BE2C (cell line): ENCODE data around the gene XAB2.

Source experiments
- DNase-seq: peaks from one replicate; pipeline ENCODE4 v3.0.0-alpha.2; 2020
- H3K27me3 ChIP-seq: fragments of 250-450 bp; sonication (Bioruptor Pico); 2 replicates; pipeline ENCODE4 v1.5.1; 2020; ENCODE audit warnings: mild to moderate bottlenecking
- H3K36me3 ChIP-seq: fragments of 250-450 bp; sonication (Bioruptor Pico); 2 replicates; pipeline ENCODE4 v1.5.1; 2020; ENCODE audit warnings: mild to moderate bottlenecking
- H3K4me1 ChIP-seq: fragments of 250-450 bp; sonication (Bioruptor Pico); 2 replicates; pipeline ENCODE4 v1.5.1; 2020
- H3K4me3 ChIP-seq: 2 replicates; pipeline ENCODE4 v1.5.1; 2011; ENCODE audit warnings: low read depth, low read length
- H3K9me3 ChIP-seq: fragments of 250-450 bp; sonication (Bioruptor Pico); 2 replicates; pipeline ENCODE4 v1.5.1; 2020
- CTCF ChIP-seq: IDR thresholded peaks from 2 replicates; pipeline ENCODE4 v1.5.1; 2012; ENCODE audit warnings: mild to moderate bottlenecking, low read depth, low read length

The XAB2 gene

GRCh38 chr19:7623725-7624603, 5.4 kb downstream of the XAB2 start:
- DNase-seq = no peak
- no peak overlapping the region for H3K4me3 ChIP-seq
- peaks cover 16% of the 10 kb centered on the region for H3K4me1 ChIP-seq
- peaks cover 60% of the 10 kb centered on the region for H3K36me3 ChIP-seq
- no peaks in the 10 kb centered on the region for H3K27me3 ChIP-seq
- H3K9me3 ChIP-seq = no peaks in the 10 kb centered on the region
- TF ChIP-seq CTCF = no peak

DNA sequence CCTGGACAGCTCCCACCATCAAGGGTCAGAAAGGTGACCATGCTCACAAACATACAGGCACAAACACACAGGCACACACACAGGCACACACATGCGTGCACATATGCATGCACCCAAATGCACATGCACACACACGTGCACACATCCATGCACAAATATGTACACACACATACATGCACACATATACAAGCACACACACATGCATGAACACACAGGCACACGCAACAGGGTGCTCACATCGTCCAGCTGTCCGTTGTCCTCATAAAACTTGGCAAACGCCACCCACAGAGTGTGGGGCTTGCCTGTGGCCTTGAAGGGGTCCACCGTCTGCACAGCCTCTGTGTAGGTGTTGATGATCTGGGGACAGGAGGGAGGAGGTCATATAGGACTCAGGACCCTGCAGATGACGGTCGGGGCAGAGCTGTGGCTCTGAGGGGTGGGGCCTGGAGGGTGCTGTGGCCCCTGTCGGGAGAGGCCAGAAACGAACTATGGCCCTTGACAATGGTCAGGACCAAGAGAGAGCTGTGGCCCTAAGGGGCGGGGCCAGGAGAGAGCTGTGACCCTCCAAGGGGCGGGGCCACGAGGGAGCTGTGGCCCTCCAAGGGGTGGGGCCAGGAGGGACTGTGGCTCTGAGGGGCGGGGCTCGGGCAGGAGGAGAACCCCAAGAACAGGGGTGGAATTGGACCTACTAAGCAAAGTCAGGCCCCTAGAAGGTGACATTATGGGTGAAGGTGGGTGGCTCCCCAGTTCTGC, 6.2 kb downstream of the XAB2 start:
- no peak for DNase-seq
- no peak for TF ChIP-seq CTCF
- Histone ChIP-seq H3K4me1 (peaks cover 19% of the 10 kb centered on the region), H3K36me3 (peaks cover 60% of the 10 kb centered on the region), H3K4me3 (no peak overlapping the region), H3K9me3 (no peaks in the 10 kb centered on the region), H3K27me3 (no peaks in the 10 kb centered on the region)

DNA sequence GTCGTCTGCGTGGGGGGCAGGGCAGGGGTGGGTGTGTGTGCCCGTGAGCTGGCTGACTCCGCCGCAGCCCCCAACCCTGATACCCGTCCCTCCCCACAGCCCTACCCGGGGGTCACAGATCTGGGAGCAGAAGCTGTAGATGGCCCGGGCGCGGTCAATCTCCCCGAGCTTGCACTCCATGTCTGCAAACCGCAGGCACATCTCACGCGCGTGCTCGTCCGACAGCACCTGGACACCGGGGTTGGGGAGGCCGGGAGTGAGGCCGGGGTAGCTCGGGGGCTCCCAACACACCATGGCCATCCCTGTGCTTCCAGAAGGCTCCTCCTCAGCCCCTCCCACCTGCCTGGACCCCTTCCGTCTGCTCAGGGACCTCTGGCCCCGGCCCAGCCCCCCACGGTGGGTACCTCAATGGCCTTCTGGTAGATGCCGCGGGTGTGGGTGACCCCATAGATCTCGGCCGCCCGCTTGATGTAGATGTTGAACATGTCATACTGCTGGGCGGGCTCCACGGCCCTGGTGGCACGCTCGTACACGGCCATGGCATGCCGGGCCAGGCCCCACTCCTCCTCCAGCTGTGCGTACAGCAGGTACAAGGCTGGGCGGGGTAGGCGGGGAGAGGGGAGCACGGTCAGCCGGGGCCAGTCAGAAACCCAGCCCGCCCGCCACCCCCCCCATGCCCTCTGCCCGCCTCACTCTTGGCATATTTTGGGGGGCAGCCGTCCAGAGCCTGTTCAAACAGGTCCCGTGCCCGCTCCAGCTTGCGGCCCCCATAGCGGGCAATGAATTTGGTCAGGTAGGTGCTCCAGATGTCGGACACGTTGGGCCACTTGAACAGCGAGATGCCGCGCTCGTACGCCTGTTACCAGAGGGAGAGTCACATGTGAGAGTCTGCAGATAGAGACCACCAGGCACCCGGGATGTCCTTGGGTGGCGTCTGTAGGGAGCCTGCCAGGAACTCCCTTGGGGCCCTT, 8.6 kb downstream of the XAB2 start:
- Histone ChIP-seq H3K4me3 (no peak overlapping the region), H3K36me3 (peaks cover 60% of the 10 kb centered on the region), H3K4me1 (peaks cover 30% of the 10 kb centered on the region), H3K9me3 (no peaks in the 10 kb centered on the region), H3K27me3 (no peaks in the 10 kb centered on the region)
- TF ChIP-seq CTCF = no peak
- DNase-seq = no peak

DNA sequence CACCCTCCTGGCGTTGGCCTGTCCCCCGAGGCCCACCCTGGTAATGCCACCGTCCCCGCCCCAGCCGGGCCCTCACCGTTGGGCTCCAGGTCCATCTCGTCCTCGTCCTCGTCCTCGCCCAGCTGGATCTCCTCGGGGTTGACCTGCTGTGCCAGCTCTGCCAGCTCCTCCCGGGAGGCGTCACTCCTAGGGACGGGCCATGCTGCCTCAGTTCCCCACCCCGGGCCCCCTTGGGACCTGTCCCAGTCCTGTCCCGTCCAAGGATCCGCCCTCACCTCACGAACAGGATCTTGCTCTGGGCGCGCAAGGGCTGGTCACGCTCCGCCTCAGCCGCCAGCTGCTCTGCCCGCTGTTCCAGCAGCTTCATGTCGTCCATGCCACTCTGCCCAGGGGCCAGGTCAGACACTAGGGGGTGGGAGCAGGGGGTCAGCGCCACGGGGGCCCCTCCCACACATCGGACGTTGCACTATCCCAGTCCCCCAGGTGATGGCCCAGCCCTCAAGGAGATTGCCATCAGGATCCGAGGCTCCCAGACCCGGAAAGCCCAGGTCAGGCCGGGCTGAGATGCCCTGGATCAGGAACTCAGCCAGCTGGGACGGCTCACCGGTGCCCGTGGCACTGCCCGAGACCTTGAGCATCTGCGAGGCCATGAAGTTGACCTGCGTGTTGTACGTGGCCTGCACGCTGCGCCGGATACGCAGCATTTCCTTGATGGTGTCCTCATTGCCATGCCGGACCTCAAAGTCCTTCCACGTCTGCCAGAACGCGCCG, 9.5 kb downstream of the XAB2 start:
- H3K4me1 ChIP-seq = peaks cover 30% of the 10 kb centered on the region
- no peak for TF ChIP-seq CTCF
- H3K36me3 ChIP-seq = peaks cover 57% of the 10 kb centered on the region
- DNase-seq = peak; percentile 59
- H3K4me3 ChIP-seq = peak overlapping the region; percentile 19
- no peaks in the 10 kb centered on the region for H3K9me3 ChIP-seq
- H3K27me3 ChIP-seq = no peaks in the 10 kb centered on the region

DNA sequence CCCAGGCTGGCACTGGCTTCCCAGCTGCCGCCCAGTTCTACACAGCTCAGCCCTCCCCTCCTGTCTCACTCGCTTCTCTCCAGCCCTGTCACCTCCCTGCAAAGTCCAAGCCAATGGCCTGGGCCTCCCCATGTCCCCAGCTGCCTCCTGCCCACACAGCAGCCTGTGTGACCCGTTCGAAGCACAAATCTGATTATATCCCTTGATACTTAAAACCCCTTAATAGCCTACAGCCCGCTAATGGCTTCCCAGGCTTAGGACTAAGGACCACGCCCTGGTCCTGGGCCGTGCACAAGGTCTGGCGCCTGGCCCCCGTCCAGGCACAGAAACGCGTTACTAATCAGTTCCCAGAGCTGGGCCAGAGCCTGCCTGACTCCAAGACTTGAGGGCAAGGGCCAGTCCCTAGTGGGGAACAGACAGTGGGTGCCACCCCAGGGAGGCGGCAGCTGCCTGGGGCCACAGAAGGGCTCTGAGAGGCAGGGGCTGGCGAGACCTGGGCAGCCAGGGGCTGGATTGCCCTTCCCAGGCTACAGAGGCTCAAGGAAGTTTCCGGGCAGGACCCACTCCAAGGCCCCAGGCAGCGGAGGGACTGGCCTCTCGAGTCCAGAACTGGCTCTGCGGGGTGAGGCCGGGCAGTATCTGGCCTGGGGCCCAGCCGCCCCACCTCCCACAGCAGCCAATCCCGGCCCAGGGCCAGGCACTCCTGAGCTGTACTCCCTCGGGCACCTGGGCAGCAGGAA, 10.4 kb downstream of the XAB2 start:
- TF ChIP-seq CTCF = no peak

More for the DNA sequence above, 10.4 kb downstream of the XAB2 start:
- H3K27me3 ChIP-seq = no peaks in the 10 kb centered on the region
- no peaks in the 10 kb centered on the region for H3K9me3 ChIP-seq
- DNase-seq = peak; percentile 92
- H3K4me1 ChIP-seq = peaks cover 30% of the 10 kb centered on the region
- peaks cover 54% of the 10 kb centered on the region for H3K36me3 ChIP-seq
- peak overlapping the region; percentile 21 for H3K4me3 ChIP-seq
